ENCODE data around the gene COL26A1. TPM values are rescaled to one million over a fixed set of nuclear protein-coding genes. Genes with fewer than 3 reads are reported as not detected.
"Not testable (repeated sequence)": the region's sequence is repeated elsewhere in the genome, so short reads cannot be mapped to it uniquely, and the experiment has no call there.

The COL26A1 gene
- total RNA-seq, 1 experiment from 2014 or later: 1.1 TPM

DNA sequence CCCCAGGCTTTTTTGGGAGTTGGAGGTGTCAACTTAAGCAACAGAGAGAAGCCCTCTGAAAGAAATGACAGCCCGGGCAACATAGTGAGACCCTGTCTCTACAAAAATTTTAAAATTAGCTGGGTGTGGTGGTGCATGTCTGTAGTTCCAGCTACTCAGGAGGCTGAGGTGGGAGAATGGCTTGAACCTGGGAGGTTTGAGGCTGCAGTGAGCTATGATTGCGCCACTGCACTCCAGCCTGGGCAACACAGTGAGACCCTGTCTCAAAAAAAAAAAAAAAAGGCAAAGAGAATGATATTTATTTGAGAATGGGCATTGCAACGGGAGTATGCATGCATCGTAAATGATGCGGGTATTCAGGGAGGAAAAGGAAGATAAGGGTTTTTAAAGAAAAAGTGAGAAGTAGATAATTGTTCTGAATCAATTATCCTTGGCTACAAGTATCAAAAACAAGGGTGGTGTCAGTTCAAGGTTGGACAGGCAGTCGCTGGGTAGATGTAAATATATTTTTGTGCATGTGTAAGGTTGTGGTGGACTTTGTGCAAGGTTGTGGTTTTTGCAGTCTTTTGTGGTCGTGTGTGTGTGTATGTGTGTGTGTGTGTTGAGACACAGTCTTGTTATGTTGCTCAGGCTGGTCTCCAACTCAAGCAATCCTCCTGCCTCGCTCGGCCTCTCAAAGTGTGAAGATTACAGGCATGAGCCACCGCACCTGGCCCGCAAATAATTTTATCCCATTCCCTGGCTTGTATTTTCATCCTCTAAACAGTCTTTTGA is 65.6 kb downstream of the COL26A1 start:
- in situ Hi-C loops (cut with HindIII; ENCODE audit: low pct_unique_long_range_greater_than_20kb, low sequenced_read_pairs): no loop called here
- DNase-seq (ENCODE audit: low read depth): no peak

DNA sequence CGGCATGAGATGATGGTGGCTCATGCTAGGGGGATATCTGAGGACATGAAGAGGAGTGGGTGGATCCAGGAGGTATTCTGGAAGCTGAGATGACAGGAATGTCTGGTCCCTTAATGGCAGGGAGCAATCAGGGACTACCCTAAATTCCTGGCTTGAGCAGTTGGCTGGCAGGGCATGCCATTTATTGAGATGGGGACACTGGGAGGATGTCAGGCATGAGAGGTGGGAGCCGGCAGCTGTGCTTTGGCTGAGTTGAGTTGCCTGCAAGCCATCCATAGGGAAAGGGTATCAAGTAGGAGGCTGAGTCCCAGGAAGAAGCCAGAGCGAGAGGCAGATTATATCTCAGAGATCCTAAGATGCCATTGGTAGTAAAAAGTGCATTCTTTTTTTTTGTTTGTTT is 69.6 kb downstream of the COL26A1 start:
- no peak for DNase-seq (ENCODE audit: low read depth)
- in situ Hi-C loops (cut with HindIII; ENCODE audit: low pct_unique_long_range_greater_than_20kb, low sequenced_read_pairs): no loop called here

DNA sequence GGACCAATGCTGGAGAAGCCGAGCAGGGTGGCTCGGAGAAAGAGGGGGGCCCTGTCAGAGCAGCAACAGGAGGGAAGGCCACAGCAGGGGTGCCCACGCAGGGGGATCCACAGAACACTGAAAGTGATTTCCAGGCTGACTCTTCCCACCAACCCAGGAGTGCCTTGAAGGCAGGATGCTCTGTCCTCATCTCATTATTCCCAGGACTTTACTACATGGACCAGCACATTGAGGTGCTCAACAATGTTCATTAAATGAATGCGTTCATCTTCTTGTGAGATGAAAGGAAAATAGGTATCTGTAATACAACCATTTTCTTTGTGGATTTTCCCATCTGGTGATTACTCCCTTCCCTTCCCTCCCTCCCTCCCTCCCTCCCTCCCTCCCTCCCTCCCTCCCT is 71.0 kb downstream of the COL26A1 start:
- in situ Hi-C loops (cut with HindIII; ENCODE audit: low pct_unique_long_range_greater_than_20kb, low sequenced_read_pairs): no loop called here
- no peak for DNase-seq (ENCODE audit: low read depth)

DNA sequence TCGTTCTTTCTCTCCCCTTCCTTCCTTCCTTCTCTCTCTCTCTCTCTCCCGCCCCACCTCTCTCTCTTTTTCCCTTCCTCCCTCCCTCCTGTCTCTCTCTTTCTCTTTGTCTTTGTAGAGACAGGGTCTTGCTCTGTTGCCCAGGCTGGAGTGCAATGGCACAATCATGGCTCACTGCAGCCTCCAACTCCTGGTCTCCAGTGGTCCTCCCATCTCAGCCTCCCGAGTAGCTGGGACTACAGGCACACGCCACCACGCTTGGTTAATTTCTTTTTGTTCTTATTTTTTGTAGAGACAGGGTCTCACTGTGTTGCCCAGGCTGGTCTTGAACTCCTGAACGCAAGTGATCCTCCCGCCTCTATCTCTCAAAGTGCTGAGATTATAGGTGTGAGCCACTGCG is 71.5 kb downstream of the COL26A1 start:
- in situ Hi-C loops (cut with HindIII; ENCODE audit: low pct_unique_long_range_greater_than_20kb, low sequenced_read_pairs); DNase-seq (ENCODE audit: low read depth): not testable (repeated sequence)

DNA sequence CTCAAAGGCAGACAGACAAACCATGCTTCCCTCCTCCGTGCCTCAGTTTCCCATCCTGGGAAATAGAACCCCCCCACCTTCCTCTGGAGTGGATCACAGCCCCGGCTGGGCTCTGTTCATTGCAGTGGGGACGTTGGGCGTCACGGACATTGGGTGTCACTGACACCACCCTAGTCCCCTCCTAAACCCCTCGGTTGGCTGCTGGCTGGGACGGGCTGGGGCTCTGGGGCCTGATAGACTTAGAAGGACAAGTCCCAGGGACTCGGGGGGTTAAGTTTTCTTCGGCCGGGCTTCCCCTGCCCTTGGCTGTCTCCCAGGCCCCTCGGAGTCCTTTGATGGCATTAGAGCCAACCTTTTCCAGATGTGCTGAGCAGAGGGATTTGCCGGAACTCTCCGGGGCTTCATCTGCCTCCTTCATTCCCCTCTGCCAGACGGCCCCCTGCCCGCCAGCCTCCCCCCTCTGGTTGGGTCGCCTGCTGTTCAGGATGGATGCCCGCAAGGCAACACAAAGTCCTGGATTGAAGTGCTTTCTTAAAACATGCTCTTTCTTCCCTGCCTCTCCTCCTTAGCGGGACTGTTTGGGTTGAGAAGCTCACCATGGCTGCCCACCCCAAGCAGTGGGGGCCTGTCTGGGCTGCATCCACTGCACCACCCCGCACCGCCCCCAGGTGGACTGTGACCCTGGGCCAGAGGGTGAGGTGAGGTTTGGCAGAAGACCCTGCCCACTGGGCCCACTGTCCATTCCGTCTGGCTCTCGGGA is 73.0 kb downstream of the COL26A1 start:
- in situ Hi-C loops (cut with HindIII; ENCODE audit: low pct_unique_long_range_greater_than_20kb, low sequenced_read_pairs): no loop called here
- no peak for DNase-seq (ENCODE audit: low read depth)

DNA sequence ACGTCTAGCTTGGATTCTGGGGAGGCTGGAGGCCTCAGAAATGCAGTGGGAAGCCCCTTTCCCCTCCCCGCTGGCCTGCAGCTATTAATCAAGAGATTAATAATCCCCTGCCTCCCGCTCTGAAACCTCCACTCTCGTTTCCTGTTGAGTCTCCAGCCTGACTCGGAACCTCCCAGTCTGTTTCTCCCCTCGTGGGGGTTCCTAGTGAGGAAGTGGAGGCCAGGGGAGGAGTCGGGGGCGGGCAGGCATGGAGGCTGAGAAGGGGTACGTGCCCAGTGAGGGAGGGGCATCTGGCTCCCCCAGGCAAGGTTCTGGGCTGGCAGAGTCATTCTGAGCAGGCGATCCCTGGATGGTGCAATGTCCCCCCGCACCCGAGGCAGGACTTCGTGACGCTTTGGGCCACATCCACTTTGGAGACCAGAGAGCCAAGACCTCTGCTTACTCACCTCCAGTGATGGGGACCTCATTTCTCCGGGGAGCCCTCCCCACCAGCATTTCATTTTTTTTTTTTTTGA is 73.6 kb downstream of the COL26A1 start:
- in situ Hi-C loops (cut with HindIII; ENCODE audit: low pct_unique_long_range_greater_than_20kb, low sequenced_read_pairs): no loop called here
- DNase-seq (ENCODE audit: low read depth): no peak

DNA sequence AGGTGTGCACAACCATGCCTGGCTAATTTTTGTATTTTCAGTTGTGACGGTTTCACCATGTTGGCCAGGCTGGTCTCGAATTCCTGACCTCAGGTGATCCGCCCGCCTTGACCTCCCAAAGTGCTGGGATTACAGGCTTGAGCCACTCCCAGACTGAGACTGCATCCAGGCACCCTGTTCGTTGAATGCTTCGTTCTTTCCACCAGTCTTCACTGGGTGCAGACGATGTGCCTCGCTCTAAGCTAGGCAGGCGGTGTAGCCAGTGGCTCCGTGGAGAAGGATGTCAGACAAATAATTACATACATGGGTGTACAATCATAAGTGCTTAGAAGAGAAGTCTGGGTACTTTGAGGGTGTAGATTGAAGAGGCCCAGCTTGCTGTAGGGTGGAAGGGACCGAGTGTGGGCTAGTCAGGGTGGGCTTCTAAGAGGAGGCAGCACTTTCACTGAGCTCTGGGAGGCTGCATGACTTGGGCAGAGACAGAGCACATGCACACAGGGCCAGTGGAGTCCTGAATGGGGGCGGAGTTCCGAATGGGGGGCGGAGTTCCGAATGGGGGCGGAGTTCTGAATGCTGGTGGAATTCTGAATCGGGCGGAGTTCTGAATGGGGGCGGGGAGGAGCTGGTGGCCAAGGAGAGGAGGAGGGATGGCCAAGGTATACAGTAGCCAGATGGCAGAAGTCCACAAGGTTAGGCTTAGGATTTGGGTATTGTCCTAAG is 74.3 kb downstream of the COL26A1 start:
- peak; percentile 49 for DNase-seq (ENCODE audit: low read depth)

DNA sequence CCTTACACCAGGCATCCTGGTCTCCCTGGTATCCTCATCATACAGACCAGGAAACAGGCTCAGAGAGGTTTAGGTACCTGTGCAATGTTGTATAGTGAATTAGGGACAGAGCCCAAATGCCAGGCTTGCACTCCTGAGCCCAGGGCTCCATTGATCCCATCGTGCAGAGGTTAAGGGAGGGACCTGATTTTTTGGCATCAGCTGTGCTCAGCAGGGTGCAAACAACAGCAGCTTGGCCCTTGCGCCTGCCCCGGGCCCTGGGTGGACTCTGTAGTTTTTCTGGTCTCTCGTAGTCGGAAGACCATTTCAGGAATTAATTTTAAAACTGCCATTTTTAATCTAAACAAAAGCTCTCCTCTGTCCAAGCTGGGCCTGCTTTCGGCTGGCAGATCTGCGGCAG is 79.2 kb downstream of the COL26A1 start:
- in situ Hi-C loops (cut with HindIII; ENCODE audit: low pct_unique_long_range_greater_than_20kb, low sequenced_read_pairs): no loop called here

More for the DNA sequence above, 74.3 kb downstream of the COL26A1 start:
- in situ Hi-C loops (cut with HindIII; ENCODE audit: low pct_unique_long_range_greater_than_20kb, low sequenced_read_pairs): no loop called here

DNA sequence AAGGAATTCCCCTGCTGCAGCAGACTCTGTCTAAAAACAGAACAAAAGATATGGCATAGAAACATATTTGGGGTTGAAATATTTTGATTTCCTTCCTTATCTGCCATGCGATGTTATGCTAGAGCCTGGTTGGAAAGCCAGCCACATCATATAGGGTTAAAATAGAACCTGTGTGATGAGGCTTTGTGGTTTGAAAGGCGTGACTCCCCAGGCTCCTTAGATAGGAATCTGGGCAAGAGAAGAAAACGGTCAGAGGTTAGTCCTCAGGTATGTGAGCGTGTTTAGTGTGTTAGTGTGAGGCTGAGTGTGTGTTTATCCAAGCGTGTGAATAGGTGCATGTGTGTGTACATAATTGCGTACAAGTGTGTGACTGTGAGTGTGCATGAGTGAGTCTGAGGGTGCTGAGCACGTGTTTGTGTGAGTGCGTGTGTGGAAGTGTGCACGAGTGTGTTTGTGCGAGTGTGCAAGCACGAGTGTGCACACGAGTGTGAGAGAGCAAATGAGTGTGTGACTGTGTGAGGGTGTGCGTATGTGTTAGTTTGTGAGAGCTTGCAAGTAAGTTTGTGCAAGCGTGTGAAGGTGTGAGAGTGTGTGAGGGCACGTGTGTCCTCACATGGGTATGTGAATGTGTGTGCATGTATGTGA is 79.9 kb downstream of the COL26A1 start:
- DNase-seq (ENCODE audit: low read depth): peak; percentile 70
- in situ Hi-C loops (cut with HindIII; ENCODE audit: low pct_unique_long_range_greater_than_20kb, low sequenced_read_pairs): no loop called here

More for the DNA sequence above, 79.2 kb downstream of the COL26A1 start:
- DNase-seq (ENCODE audit: low read depth): no peak

DNA sequence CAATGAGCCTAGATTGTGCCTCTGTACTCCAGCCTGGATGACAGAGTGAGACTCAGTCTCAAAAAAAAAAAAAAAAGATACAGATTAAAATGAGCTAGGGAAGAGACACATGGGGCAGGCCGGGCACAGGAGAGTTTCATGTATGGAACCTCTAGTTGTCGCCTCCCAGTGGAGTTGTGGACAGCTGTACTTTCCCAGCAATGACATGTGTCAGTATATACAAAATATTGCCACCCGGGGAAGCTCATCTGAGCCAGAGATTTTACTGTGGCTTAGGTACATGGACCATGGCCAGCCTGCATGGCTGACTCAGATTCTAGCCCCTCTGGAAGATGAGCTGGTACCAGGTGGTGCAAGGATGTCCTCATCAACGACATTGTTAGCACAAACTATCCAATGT is 87.4 kb downstream of the COL26A1 start:
- DNase-seq (ENCODE audit: low read depth): no peak
- in situ Hi-C loops (cut with HindIII; ENCODE audit: low pct_unique_long_range_greater_than_20kb, low sequenced_read_pairs): no loop called here

DNA sequence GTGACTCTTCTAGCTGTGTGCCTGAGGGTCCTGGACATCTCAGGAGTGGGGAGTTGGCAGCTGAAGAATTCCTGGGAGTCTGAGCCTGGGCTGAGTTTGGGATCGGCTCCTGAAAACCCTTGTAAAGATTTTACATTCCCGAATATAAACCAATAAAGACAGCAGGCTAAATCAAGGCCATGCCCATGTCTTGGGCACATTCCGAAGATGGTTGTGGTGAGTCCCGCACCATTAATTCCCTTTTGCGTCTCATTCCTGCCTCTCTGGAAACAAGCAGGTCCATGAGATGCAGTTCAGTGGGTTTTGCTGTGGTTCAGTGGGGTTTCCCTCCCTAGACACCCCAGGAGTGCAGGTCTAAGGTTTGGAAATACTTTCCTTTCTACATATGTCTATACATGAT is 90.9 kb downstream of the COL26A1 start:
- peak; percentile 79 for DNase-seq (ENCODE audit: low read depth)
- in situ Hi-C loops (cut with HindIII; ENCODE audit: low pct_unique_long_range_greater_than_20kb, low sequenced_read_pairs): no loop called here

DNA sequence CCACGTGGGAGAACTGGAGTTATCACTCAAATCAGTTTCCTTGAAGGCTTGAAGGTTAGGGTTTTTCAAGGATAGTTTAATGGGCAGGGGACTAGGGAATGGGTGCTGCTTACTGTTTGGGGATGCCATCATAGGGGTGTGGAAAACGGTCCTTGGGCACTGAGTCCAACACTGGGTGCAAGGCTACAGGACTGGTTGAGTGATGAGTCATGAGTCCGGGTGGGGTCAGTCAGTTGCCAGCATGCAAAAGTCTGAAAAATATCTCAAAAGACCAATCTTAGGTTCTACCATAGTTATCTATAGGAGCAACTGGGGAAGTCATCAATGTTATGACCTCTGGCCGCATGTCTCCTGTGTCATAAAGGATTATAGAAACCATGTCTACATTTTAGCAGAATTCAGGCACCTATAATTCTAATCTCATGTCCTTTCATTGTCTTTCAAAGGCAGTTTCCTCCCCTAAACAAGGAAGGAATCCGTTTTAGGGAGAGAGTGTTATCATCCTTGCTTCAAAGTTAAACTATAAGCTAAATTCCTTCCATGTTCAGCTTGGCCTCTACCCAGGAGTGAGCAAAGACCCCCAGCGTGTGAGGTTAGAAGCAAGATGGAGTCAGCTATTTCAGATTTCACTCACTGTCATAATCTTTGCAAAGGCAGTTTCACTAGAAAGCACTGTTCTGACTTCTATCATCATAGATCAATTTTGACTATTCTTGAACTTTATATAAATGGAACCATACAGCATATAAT is 94.5 kb downstream of the COL26A1 start:
- DNase-seq (ENCODE audit: low read depth): no peak

DNA sequence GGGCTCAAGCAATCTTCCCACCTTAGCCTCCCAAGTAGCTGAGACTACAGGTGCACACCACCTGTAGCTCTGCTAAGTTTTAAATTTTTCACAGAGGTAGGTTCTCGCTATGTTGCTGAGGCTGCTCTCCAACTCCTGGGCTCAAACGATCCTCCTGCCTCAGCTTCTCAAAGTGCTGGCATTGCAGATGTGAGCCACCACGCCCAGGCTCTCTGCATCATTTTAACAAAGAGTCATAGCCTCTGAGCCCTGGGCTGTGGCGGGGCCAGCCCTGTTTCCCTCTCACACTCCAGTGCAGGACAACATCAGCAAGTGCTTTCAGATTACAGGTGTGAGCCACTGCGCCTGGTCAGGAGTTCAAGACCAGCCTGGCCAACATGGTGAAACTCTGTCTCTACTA is 102.5 kb downstream of the COL26A1 start:
- no peak for DNase-seq (ENCODE audit: low read depth)
- in situ Hi-C loops (cut with HindIII; ENCODE audit: low pct_unique_long_range_greater_than_20kb, low sequenced_read_pairs): no loop called here

More for the DNA sequence above, 94.5 kb downstream of the COL26A1 start:
- in situ Hi-C loops (cut with HindIII; ENCODE audit: low pct_unique_long_range_greater_than_20kb, low sequenced_read_pairs): no loop called here

DNA sequence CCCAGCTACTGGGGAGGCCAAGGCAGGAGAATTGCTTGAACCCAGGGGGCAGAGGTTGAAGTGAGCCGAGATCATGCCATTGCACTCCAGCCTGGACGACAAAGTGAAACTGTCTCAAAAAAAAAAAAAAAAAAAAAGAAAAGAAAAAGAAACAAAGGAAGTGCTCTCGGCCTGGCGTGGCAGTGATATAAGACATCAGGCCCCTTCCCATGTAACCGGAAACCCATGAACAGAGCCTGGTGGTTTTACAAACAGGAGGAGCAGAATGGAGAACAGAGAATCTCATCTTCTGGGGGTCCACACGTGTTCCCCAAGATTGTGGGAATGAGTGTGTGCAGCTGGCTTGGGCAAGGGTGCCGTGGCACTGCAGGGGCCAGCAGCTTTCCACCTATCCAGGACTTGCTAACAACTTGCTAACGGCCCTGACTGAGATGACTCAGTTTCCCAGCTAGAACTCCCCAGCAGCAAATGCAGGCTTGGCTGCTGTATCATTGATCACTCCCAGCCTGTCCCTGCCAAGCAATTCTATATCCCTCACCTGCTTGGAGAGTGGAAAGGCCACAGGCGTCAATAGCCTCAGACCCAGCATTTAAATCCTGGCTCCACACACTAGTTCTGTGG is 103.0 kb downstream of the COL26A1 start:
- in situ Hi-C loops (cut with HindIII; ENCODE audit: low pct_unique_long_range_greater_than_20kb, low sequenced_read_pairs): no loop called here

DNA sequence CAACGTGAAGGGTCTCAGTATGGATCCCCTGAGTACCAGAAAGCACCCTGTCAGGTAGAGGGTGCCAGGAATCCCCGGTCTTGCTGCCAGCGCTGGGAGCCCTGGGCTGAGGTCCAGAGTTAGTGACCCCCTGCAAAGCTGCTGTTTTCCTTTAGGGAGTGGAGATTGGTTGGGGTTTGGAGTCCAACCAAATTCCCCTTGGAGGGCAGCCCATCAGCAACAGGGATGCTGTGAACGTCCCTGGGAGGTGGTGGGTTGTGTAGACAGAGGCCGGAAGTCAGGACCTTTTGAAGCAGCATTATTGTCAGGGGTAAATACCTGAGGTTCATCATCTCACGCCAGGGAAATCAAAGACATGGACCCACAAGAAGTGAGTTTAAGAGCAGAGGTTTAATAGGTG is 104.2 kb downstream of the COL26A1 start:
- in situ Hi-C loops (cut with HindIII; ENCODE audit: low pct_unique_long_range_greater_than_20kb, low sequenced_read_pairs): no loop called here

More for the DNA sequence above, 103.0 kb downstream of the COL26A1 start:
- no peak for DNase-seq (ENCODE audit: low read depth)

DNA sequence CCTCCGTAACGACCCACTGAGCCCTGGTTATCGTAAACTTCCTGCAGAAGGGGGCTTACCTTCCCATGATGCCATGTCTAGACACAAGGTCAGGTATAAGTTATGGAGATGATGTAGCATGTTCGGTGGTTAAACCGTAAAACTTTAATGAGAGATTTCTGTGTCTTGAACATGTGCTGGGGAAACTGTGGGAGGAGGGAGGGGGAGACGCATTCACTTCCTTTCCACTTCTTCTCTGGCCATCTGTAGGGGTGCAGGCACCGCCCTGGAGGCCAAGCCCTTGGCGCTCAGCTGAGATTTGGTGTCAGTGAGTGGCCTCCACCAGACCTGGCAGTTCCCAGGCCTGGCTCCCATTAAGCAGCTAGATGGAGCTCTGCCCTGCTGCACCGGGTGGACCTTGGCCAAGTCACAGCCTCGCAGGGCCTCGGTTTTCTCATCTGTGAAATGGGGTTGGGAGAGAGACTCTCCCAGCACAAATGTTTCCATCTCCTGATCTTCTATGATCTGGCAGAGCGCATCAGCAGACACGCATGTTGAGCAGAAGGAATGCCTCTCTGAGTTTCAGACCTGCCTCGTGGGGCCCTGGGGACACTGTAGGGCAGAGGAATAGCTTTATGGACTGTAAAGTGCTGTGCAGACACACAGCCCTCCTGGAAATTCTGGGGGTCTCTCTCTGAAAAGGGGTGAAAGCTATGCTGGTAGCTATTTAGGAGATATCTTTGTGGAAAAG is 106.0 kb downstream of the COL26A1 start:
- DNase-seq (ENCODE audit: low read depth): no peak
- in situ Hi-C loops (cut with HindIII; ENCODE audit: low pct_unique_long_range_greater_than_20kb, low sequenced_read_pairs): no loop called here

More for the DNA sequence above, 104.2 kb downstream of the COL26A1 start:
- DNase-seq (ENCODE audit: low read depth): no peak

Data from Caki2 (cell line).